HepG2 (cell line): ENCODE measurements around the gene CACNB4. TPM values are rescaled to one million over a fixed set of nuclear protein-coding genes. Genes with fewer than 3 reads are reported as not detected.

Experiments
- BHLHE40 ChIP-seq: IDR thresholded peaks from 2 replicates; pipeline ENCODE4 v1.6.1; 2011; ENCODE audit warnings: low read length, improper control_type of control experiment
- E2F1 ChIP-seq: sonication (generic); formaldehyde crosslinking; IDR thresholded peaks from 2 replicates; pipeline ENCODE4 v1.5.0; 2020; ENCODE audit warnings: missing genetic modification reagents
- FIP1L1 ChIP-seq: fragments of 200-400 bp; formaldehyde crosslinking; IDR thresholded peaks from 2 replicates; pipeline ENCODE4 v1.6.1; 2018; ENCODE audit warnings: low read depth, mild to moderate bottlenecking, low read length, moderate library complexity, borderline replicate concordance; ENCODE audit not compliant: insufficient read depth
- FOXM1 ChIP-seq: sonication (generic); formaldehyde crosslinking; IDR thresholded peaks from 2 replicates; pipeline ENCODE4 v1.5.0; 2020; ENCODE audit warnings: missing genetic modification reagents
- GATAD2A ChIP-seq: IDR thresholded peaks from 2 replicates; pipeline ENCODE4 v1.6.1; 2016
- IKZF5 ChIP-seq: IDR thresholded peaks from 2 replicates; pipeline ENCODE4 v1.6.1; 2018; ENCODE audit warnings: missing genetic modification reagents, mild to moderate bottlenecking, missing compliant biosample characterization
- KLF16 ChIP-seq, 2 experiments: sonication (generic) in 1 of 2; formaldehyde crosslinking in 1 of 2; IDR thresholded peaks; 2 replicates each; pipeline versions ENCODE4 v1.6.1 to v1.8.0; 2016 to 2023; ENCODE audit warnings: missing genetic modification reagents in 2 of 2, missing compliant biosample characterization in 1 of 2
- LCORL ChIP-seq, 2 experiments: fragments of 450-650 bp in 1 of 2; sonication (generic) in 1 of 2; formaldehyde crosslinking in 1 of 2; IDR thresholded peaks; 2 replicates each; pipeline versions ENCODE4 v1.5.0 to v1.6.1; 2017 to 2020; ENCODE audit warnings: antibody characterized with exemption in 1 of 2, missing genetic modification reagents in 1 of 2
- MYC ChIP-seq: sonication (generic); formaldehyde crosslinking; IDR thresholded peaks from 2 replicates; pipeline ENCODE4 v1.9.0; 2021; ENCODE audit warnings: missing genetic modification reagents, borderline replicate concordance
- NR2F6 ChIP-seq, 2 experiments: IDR thresholded peaks; 2 replicates each; pipeline ENCODE4 v1.6.1; 2016; ENCODE audit warnings: antibody characterized with exemption in 1 of 2, mild to moderate bottlenecking in 1 of 2
- REPIN1 ChIP-seq: sonication (generic); formaldehyde crosslinking; IDR thresholded peaks from 2 replicates; pipeline ENCODE4 v1.8.0; 2022; ENCODE audit warnings: missing genetic modification reagents, low read depth, mild to moderate bottlenecking, borderline replicate concordance
- SALL1 ChIP-seq: sonication (generic); formaldehyde crosslinking; IDR thresholded peaks from 2 replicates; pipeline ENCODE4 v1.8.0; 2022; ENCODE audit warnings: mild to moderate bottlenecking, missing genetic modification reagents
- SIN3B ChIP-seq: fragments of 150-350 bp; IDR thresholded peaks from 2 replicates; pipeline ENCODE4 v1.6.1; 2014; ENCODE audit warnings: low read length
- SMC3 ChIP-seq: IDR thresholded peaks from 2 replicates; pipeline ENCODE4 v1.6.1; 2011; ENCODE audit warnings: low read length, improper control_type of control experiment
- SNAPC4 ChIP-seq: sonication (generic); formaldehyde crosslinking; IDR thresholded peaks from 2 replicates; pipeline ENCODE4 v1.4.0; 2020; ENCODE audit warnings: mild to moderate bottlenecking, missing genetic modification reagents
- TFDP2 ChIP-seq: sonication (generic); formaldehyde crosslinking; IDR thresholded peaks from 2 replicates; pipeline ENCODE4 v1.4.0; 2020; ENCODE audit warnings: missing genetic modification reagents
- ZNF101 ChIP-seq: sonication (generic); formaldehyde crosslinking; IDR thresholded peaks from 2 replicates; pipeline ENCODE4 v1.4.0; 2020; ENCODE audit warnings: mild to moderate bottlenecking, low read depth, missing genetic modification reagents, borderline replicate concordance
- ZNF230 ChIP-seq: sonication (generic); formaldehyde crosslinking; IDR thresholded peaks from 2 replicates; pipeline ENCODE4 v1.4.0; 2020; ENCODE audit warnings: mild to moderate bottlenecking, missing genetic modification reagents
- ZSCAN5A ChIP-seq: sonication (generic); formaldehyde crosslinking; IDR thresholded peaks from 2 replicates; pipeline ENCODE4 v1.8.0; 2022; ENCODE audit warnings: mild to moderate bottlenecking, missing genetic modification reagents, borderline replicate concordance
- polyA plus RNA-seq, 8 experiments: library from polyadenylated mRNA; depleted of rRNA in 3 of 8; stranded (reverse) in 7 of 8; unstranded in 1 of 8; fragments of >200 nt; fragmentation: Illumina TruSeq in 4 of 8; extraction: Trizol in 4 of 8; gene quantifications; 2 replicates each; pipeline versions ENCODE4 v1.2.1 to v1.2.3, GENCODE V29; 2011 to 2016; ENCODE audit warnings: low read depth in 4 of 8, missing spikeins in 1 of 8, mixed read lengths in 1 of 8; ENCODE audit not compliant: insufficient read depth in 1 of 8
- total RNA-seq, 5 experiments: library from RNA; depleted of rRNA; stranded (reverse); fragments of >200 nt; fragmentation: Illumina TruSeq; extraction: Trizol; gene quantifications; 2 replicates each; pipeline ENCODE4 v1.2.3, GENCODE V29; 2016; ENCODE audit warnings: low read depth in 1 of 5

Gene CACNB4
- total and polyA plus RNA-seq, 2 of the 13 experiments (the other 11 are each of a cell fraction or from before 2014, with no cell fraction given): 5.1 to 14.3 TPM

- TF ChIP-seq LCORL (IDR thresholded peaks at IDR 0.05) (no peak), LCORL (CRISPR knock-in tag; IDR thresholded peaks at IDR 0.05) (peak; percentile 40; the same call in 1 of the 2 replicates), BHLHE40 (0 out of 2 replicates have a peak, but pooled peaks have one; percentile 28), SMC3 (peak; percentile 79), ZNF101 (no peak), REPIN1 (peak; percentile 33; the same call in 1 of the 2 replicates), NR2F6 (IDR thresholded peaks at IDR 0.05) (no peak), NR2F6 (CRISPR knock-in tag; IDR thresholded peaks at IDR 0.05) (0 out of 2 replicates have a peak, but pooled peaks have one; percentile 29), GATAD2A (CRISPR knock-in tag) (peak; percentile 41; the same call in 1 of the 2 replicates), SIN3B (no peak), FOXM1 (no peak), E2F1 (CRISPR knock-in tag) (no peak), ZSCAN5A (CRISPR knock-in tag) (no peak), KLF16 (CRISPR knock-in tag; IDR thresholded peaks at IDR 0.05) (0 out of 4 replicates have a peak, but pooled peaks of 1 of the 2 experiments have one; percentile 41), IKZF5 (CRISPR knock-in tag) (peak; percentile 73; the same call in 1 of the 2 replicates), MYC (CRISPR knock-in tag) (0 out of 2 replicates have a peak, but pooled peaks have one; percentile 34), FIP1L1 (no peak), TFDP2 (0 out of 2 replicates have a peak, but pooled peaks have one; percentile 31), ZNF230 (CRISPR knock-in tag) (peak; percentile 70; the same call in 1 of the 2 replicates), SALL1 (CRISPR knock-in tag) (peak; percentile 57; the same call in 1 of the 2 replicates), SNAPC4 (no peak)
Measured at GRCh38 chr2:152025678-152026287, 73.1 kb downstream of the CACNB4 start (continued).
